ENCODE data around the gene EIF5A2.
A peak's percentile ranks its signal among the peaks of the same experiment; 100 is the strongest.
"Not testable (repeated sequence)": the region's sequence is repeated elsewhere in the genome, so short reads cannot be mapped to it uniquely, and the experiment has no call there.

EIF5A2 gene

DNA sequence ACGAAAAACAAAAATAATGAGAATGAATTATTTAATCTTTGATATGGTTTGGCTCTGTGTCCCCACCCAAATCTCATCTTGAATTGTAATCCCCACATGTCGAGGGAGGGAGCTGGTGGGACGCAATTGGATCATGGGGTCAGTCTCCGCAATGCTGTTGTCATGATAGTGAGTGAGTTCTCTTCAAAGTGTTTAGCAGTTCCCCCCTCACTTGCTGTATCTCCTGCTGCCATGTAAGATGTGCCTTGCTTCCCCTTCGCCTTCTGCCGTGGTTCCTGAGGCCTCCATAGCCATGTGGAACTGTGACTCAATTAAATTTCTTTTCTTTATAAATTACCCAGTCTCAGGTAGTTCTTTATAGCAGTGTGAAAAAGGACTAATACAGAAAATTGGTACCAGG lies 12.1 kb downstream of the EIF5A2 start:
- DNase-seq, result not testable (repeated sequence)

- DNase-seq, result no peak
Measured at GRCh38 chr3:170893895-170894294, 14.5 kb downstream of the EIF5A2 start.

- DNase-seq, result no peak
Measured at GRCh38 chr3:170889630-170890029, 18.8 kb downstream of the EIF5A2 start.

- DNase-seq, result no peak
Measured at GRCh38 chr3:170889132-170889531, 19.3 kb downstream of the EIF5A2 start.

DNA sequence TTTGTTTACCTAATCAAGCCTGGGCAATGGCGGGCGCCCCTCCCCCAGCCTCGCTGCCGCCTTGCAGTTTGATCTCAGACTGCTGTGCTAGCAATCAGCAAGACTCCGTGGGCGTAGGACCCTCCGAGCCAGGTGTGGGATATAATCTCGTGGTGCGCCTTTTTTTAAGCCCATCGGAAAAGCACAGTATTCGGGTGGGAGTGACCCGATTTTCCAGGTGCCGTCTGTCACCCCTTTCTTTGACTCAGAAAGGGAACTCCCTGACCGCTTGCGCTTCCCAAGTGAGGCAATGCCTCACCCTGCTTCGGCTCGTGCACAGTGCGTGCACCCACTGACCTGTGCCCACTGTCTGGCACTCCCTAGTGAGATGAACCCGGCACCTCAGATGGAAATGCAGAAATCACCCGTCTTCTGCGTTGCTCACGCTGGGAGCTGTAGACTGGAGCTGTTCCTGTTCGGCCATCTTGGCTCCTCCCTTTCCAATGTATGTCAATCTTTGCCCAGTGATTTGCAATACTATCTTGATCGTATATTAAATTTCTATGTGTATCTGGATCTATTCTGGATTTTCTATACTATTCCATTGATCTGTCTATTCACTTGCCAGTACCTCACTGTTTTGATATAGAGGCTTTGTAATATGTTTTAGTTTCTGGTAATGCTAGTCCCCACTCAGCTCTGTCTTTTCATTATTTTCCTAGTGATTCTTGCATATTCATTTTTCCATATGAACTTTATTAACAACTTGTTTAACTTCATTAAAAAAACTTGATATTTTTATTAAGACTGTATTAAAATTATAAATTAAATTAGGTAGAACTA lies 24.1 kb downstream of the EIF5A2 start:
- DNase-seq, result not testable (repeated sequence)

GRCh38 chr3:170878688-170879087 lies 29.7 kb downstream of the EIF5A2 start:
- DNase-seq, result not testable (repeated sequence)

DNA sequence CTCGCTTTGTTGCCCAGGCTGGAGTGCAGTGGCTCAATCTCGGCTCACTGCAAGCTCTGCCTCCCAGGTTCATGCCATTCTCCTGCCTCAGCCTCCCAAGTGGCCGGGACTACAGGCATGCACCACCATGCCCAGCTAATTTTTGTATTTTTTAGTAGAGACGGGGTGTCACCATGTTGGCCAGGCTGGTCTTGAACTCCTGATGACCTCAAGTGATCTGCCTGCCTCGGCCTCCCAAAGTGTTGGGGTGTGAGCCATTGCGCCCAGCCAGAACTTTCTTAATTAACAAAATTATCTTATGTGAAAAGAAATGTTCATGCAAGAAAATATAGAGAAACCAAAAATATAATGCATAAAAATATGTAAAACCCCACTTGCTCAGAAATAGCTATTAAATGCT lies 31.1 kb downstream of the EIF5A2 start:
- DNase-seq, result not testable (repeated sequence)

DNA sequence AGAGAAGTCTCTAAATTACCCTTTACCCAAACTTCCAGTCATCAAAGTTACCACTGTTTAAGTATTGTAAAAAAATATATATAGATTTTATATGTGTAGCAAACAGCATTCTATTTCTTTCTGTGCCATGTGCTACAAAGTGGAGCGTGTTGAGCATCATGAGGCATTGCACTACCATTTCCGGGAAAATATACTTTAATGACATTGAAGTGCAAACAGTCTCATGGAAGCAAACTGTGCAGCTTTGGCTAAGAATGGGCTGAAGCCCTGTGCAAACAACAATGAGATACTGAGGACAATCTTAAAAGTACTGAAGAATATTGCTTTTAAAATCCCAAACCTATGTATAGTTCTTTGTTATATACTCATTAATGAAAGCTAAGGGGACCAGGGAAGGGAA lies 31.9 kb downstream of the EIF5A2 start:
- no peak for DNase-seq

DNA sequence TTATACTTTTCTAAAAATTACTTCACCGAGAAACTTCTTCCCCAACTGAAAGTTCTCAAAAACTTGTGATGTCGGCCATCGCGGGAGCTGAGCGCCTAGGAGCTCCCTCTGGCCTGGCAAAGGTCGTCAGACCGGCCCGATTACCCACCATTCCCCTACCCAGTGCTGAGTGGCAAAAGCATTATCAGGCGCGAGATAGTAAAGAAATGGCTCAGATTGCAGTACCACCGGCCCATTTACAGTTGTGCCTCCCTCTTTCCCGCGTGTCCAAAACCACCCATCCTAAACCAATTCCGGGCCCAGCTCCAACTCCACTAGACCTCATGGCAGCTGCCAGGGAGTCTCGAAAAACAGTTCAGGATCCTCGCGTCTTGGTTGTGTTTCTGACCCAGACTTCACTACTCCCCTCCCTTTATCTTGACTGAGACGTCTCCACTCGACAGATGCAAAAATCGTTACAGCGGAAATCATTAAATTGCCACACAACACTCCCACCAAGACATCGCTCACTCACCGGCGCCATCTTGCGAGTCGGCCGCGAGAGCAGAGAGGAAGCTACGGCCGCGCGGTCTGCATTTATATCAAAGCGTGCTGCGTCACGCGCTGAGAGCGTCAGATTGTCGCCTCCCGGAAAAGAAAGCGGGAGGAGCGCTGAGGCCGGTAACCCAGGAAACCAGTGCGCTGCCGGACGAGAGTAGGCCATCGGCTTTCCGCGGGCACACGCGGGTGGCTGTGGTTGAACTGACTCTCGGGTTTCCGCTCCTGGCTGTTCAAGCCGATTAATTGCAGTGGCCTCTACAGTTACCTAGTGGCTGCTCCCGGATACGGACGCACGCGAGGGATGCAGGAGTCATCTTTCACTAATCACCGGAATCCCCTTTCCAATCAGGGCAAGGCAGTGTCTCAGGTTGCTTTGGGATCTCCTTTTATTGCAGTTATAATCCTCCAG lies 38.5 kb downstream of the EIF5A2 start, which contains the start of gene RPL22L1:
RPL22L1 (minus strand) TSS at position 551 of the 949 bp plus-strand sequence; CDS start at position 523, 28 bp downstream.
- peak; percentile 95 for DNase-seq

- DNase-seq, result peak; percentile 19
Measured at GRCh38 chr3:170869239-170869590, 39.2 kb downstream of the EIF5A2 start.

DNA sequence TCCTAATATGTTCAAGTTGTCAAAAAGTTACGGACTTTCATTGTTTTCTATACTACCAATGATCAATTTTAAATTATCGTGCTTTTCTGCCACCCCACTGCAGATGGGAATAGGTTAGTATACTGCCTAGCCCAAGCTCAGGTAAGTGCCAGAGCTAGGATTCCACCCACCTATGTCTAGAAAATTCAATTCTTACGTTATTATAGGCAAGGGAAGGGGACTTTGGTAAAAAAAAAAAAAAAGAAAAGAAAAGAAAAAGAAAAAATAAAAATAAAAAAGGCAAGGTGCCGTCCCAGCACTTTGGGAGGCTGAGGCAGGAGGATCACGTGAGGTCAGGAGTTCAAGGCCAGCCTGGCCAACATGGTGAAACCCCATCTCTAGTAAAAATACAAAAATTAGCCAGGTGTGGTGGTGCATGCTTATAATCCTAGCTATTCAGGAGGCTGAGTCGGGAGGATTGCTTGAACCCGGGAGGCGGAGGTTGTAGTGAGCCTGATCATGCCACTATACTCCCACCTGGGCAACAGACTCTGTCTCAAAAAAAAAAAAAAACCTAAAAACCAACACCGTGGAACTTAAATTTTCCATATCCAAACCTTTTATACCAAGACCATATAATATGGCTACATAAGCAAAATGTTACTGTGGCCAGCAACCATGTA lies 39.7 kb downstream of the EIF5A2 start:
- no peak for DNase-seq

DNA sequence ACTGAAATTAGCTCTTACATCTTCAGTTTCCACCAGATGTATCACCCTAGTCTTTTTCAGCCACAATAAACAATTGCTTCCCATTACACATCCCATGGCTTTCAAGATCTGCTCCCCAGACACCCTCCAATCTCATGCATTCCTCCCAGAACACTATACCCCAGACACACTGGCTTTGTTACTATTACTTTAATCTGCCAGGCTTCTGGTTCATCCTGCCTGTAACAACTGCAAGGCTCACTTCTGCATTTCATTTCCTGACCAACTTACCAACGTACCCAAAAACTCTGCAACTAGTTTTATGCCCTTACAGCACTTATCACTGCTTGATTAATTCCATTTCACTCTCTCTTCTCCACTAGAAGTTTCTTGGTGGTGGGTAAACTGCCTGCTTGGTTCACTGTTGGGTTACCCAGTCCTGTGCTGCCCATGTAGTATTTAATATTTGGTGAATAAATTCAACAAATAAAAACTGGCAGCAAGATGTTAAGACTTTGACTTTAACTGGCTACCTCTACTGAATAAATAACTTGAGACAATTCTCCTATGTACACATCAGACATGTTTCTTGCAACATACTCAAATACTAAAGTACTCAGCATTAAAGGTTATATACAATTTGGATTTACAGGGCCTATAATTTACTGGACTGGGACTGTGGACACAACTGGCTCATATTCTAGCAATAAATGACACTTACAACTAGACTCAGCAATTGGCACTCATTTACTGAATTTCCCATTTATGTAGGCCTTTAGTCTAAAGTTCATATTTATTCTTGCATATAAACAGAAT lies 41.1 kb downstream of the EIF5A2 start:
- DNase-seq, result no peak

DNA sequence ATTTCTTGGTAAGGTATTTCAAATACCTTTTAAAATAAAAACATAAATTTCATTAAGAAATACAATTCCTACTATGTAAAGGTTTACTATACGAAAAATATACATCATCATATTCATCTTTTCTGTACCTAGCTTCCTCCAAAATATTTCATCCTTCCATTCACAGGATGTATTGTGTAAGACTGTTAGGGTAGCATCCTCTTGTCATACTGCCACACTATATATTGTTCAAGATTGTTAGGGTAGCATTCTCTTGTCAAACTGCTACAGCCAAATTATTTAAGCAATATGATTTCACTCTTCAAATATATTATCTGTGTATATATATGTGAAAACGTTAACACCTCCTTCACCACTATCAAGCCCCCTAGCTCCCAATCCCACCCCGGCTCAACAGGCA lies 41.9 kb downstream of the EIF5A2 start:
- no peak for DNase-seq

GRCh38 chr3:170865209-170866094 lies 43.0 kb downstream of the EIF5A2 start:
- DNase-seq, result no peak

- no peak for DNase-seq
Measured at GRCh38 chr3:170864525-170865208, 43.8 kb downstream of the EIF5A2 start.

DNA sequence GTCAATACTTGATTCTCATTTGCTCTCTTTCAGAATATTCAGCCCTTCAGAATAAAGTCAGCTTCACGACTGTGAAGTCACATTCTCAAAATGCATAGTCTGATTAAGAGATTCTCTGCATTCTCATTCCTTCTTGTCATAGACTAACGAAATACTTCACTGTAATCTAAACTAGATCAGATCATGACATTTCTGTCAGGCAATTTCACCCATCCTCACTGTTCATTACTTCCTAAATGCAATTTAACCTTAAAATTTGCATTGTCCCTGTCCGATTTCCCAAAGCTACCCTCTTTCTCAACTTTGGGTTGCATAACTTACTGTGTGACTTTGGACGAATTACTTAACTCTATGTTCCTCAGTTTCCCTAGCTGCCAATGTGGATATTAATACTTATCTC lies 44.6 kb downstream of the EIF5A2 start:
- no peak for DNase-seq

- no peak for DNase-seq
Measured at GRCh38 chr3:170862618-170863374, 45.6 kb downstream of the EIF5A2 start.

- no peak for DNase-seq
Measured at GRCh38 chr3:170858599-170858998, 49.8 kb downstream of the EIF5A2 start.

DNA sequence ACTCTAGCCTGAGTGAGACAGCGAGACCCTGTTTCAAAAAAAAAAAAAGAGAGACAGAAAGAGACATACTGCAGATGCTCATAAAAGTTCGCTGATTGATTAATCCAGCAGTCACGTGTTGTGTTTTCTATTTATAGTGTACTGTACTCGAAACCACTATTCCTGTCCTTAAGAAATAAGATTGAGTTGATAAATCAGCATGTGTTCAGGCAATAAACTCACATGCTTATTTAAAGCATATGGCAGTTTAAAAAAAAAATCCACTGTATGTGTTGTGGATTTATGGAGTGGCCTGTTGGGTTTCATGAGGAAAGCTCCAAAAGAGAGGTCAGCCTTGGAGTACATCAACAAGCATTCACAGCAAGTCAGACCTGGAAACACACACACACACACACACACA lies 56.1 kb downstream of the EIF5A2 start:
- no peak for DNase-seq
